Gastroesophageal sphincter (tissue), 3 donors: ENCODE results near the gene HK2.

ENCODE experiments used
- POLR2A ChIP-seq, 2 donors: fragments of 450-650 bp; IDR thresholded peaks; one replicate each; pipeline ENCODE4 v1.6.1; 2017; ENCODE audit warnings: antibody characterized with exemption in 2 of 2, mild to moderate bottlenecking in 2 of 2, moderate library complexity in 1 of 2
- POLR2AphosphoS5 ChIP-seq: sonication (generic); formaldehyde crosslinking; IDR thresholded peaks from one replicate; pipeline ENCODE4 v1.6.1; 2017; ENCODE audit warnings: antibody characterized with exemption
- TF ChIP-seq, protein P1 (sequence below), 4 experiments: fragments of 200-600 bp in 2 of 4; fragments of 450-650 bp in 2 of 4; sonication (generic) in 1 of 4; IDR thresholded peaks; one replicate each; pipeline ENCODE4 v1.5.1; 2017 to 2019; ENCODE audit warnings: antibody characterized with exemption in 4 of 4, mild to moderate bottlenecking in 2 of 4, moderate library complexity in 2 of 4

GRCh38 chr2:74906395-74906794 is 72.5 kb downstream of the HK2 start:
- TF ChIP-seq POLR2AphosphoS5 (no peak), POLR2A (IDR thresholded peaks at IDR 0.05) (no peak)
- TF ChIP-seq, protein P1, sequence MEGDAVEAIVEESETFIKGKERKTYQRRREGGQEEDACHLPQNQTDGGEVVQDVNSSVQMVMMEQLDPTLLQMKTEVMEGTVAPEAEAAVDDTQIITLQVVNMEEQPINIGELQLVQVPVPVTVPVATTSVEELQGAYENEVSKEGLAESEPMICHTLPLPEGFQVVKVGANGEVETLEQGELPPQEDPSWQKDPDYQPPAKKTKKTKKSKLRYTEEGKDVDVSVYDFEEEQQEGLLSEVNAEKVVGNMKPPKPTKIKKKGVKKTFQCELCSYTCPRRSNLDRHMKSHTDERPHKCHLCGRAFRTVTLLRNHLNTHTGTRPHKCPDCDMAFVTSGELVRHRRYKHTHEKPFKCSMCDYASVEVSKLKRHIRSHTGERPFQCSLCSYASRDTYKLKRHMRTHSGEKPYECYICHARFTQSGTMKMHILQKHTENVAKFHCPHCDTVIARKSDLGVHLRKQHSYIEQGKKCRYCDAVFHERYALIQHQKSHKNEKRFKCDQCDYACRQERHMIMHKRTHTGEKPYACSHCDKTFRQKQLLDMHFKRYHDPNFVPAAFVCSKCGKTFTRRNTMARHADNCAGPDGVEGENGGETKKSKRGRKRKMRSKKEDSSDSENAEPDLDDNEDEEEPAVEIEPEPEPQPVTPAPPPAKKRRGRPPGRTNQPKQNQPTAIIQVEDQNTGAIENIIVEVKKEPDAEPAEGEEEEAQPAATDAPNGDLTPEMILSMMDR (IDR thresholded peaks at IDR 0.05): no peak
